Measurements from ENCODE around the gene CYP8B1.

CYP8B1 gene

DNA sequence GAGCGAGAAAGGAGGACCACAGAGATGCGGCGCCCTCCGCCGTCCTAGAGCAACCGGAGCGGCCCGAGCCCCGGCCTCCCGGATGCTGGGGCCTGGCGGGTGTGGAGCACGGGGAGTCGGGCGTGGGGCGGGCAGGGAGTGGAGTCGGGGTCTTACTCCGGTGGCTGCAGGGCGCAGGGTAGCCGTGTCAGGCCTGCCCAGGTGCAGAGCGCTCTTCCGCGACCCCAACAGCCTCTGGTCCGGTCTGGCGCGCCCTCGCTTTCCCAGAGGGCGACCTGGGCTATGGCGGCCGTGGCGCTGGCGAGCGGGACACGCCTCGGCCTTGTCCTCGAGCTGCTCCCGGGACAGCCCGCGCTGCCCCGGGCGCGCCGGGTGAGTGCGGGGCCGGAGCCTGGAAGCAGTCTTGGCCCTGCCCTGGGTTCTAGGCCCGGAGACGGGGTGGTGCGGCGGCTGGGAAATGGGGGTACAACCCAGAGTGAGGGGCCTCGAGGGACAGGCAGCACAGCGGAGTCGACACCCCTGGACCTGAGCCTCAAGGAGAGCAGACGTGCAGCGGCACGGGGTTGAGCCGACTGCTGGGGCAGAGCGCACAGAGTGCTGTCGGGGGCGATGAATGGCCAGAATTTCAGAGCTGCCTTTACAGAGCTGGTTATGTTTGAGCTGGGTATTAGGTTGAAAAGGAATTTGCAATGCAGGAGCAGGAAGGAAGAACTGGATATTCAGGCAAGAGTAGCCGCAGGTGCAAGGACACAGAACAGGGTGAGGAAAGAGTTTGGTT is 30.6 kb upstream of the CYP8B1 start, which contains the start of gene ZNF662:
Gene ZNF662 (plus strand): TSS at position 73 of the 778 bp plus-strand sequence. CDS start 1,973 bp downstream, outside the sequence.
- no peak within 1 kb of the TSS for H3K4me3 ChIP-seq (ENCODE audit: low read depth, low read length)
- no peak for TF ChIP-seq CTCF (IDR thresholded peaks at IDR 0.05; ENCODE audit: insufficient read depth, low read depth, low read length, missing control alignments)
- no peak for DNase-seq (ENCODE audit: low read depth)

GRCh38 chr3:42905740-42906069 is 30.0 kb upstream of the CYP8B1 start:
- no peak for DNase-seq (ENCODE audit: low read depth)
- no peak overlapping the region for H3K4me3 ChIP-seq (ENCODE audit: low read depth, low read length)
- no peak for TF ChIP-seq CTCF (IDR thresholded peaks at IDR 0.05; ENCODE audit: insufficient read depth, low read depth, low read length, missing control alignments)

DNA sequence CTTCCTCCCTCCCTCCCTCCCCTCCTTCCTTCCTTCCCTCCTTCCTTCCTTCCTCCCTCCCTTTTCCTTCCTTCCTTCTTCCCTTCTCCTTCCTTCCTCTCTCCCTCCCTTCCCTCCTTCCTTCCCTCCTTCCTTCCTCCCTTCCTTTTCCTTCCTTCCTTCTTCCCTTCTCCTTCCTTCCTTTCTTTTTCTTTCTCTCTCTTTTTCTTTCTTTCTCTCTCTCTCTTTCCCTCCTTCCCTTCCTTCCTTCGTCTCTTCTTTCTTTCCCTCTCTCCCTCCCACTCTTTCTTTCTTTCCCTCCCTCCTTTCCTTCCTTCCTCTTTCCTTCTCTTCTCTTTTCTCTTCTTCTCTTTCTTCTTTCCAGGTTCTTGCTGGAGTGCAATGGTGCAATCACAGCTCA is 28.4 kb upstream of the CYP8B1 start:
- H3K4me3 ChIP-seq (ENCODE audit: low read depth, low read length), result no peak overlapping the region
- no peak for TF ChIP-seq CTCF (IDR thresholded peaks at IDR 0.05; ENCODE audit: insufficient read depth, low read depth, low read length, missing control alignments)
- DNase-seq (ENCODE audit: low read depth), result no peak

GRCh38 chr3:42902257-42902656 is 26.6 kb upstream of the CYP8B1 start:
- H3K4me3 ChIP-seq (ENCODE audit: low read depth, low read length), result no peak overlapping the region
- TF ChIP-seq CTCF (IDR thresholded peaks at IDR 0.05; ENCODE audit: insufficient read depth, low read depth, low read length, missing control alignments), result no peak
- no peak for DNase-seq (ENCODE audit: low read depth)

- no peak overlapping the region for H3K4me3 ChIP-seq (ENCODE audit: low read depth, low read length)
- DNase-seq (ENCODE audit: low read depth), result no peak
- TF ChIP-seq CTCF (IDR thresholded peaks at IDR 0.05; ENCODE audit: insufficient read depth, low read depth, low read length, missing control alignments), result no peak
Observed at GRCh38 chr3:42901073-42901415, 25.4 kb upstream of the CYP8B1 start.

DNA sequence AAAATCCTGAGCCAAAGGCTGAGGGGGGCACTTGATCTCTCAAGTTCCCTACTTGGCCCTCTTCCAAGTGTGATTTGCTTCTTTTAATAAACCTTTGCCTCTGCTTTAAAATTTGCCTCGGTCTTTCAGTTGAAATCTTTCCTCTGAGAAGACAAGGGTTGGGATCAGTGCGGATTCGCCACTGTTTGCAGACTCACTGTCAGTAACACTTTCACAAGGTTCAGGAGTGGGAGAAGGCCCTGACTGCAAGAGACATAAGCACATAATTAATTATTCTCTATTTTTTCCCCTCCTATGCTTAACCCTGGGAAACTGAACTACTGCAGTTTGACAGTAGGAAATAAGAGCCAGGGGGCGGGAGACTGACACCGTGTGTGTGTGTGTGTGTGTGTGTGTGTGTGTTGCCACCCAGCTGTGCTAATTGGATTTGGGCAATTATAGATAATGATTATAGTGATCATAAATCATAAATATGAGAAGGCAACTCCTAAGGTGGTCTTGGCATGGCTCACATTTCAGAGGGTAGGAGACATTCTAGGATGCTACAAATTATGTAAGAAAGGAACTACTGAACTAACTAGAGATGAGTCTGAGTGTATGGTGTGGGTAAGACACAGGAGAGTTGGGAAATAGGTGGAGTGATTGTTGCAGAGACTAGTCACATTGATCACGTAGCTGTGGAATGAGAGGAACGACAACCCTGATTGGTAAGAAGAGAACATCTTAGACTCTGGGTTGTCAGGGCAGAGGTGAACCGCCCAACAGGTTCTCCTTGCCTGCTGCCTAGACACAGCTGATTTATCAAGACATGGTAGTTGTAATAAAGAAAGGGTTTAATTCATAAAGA is 24.8 kb upstream of the CYP8B1 start:
- no peak for DNase-seq (ENCODE audit: low read depth)
- no peak overlapping the region for H3K4me3 ChIP-seq (ENCODE audit: low read depth, low read length)
- TF ChIP-seq CTCF (IDR thresholded peaks at IDR 0.05; ENCODE audit: insufficient read depth, low read depth, low read length, missing control alignments), result no peak
